HTERT RPE-1 (cell line): ENCODE data around the gene WNT2B.
"Not testable (repeated sequence)": the region's sequence is repeated elsewhere in the genome, so short reads cannot be mapped to it uniquely, and the experiment has no call there.

ENCODE experiments used
- in situ Hi-C: fragments of 300-500 bp; cut with MboI; formaldehyde crosslinking; loops from 4 replicates; pipeline ENCODE4 v1.14.3; 2020; ENCODE audit warnings: low sequenced_read_pairs

Gene WNT2B

GRCh38 chr1:112508278-112509004 is at the start of gene WNT2B:
TSS of gene WNT2B (plus strand) at chr1:112508965. CDS start at chr1:112509263, 298 bp downstream.
- in situ Hi-C loops = no loop called here

DNA sequence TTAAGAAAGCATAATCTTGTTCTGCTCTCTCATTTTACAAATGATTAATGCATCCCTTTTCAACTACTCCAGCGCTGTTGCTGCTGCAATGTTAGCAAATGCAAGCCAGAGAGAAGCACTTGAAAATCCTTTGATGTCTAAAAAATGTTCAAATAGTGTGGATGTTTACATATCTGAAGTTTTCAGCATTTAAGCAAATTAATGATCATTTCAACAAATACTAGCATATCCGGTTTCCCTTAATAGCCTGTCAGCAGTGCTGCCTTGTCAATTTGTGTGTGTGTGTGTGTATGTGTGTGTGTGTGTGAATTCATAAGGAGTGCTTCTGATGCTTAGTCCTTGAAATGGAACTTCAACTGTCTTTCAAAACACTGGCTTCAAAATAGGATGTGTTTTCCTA is 48.1 kb upstream of the WNT2B start:
- in situ Hi-C loops = no loop called here

- in situ Hi-C loops = no loop called here
Observed at GRCh38 chr1:112461200-112461871, 47.4 kb upstream of the WNT2B start.

GRCh38 chr1:112462953-112463279 is 45.8 kb upstream of the WNT2B start:
- in situ Hi-C loops = no loop called here

- in situ Hi-C loops = no loop called here
Observed at GRCh38 chr1:112464501-112464900, 44.3 kb upstream of the WNT2B start.

- in situ Hi-C loops = no loop called here
Observed at GRCh38 chr1:112465122-112465521, 43.6 kb upstream of the WNT2B start.

GRCh38 chr1:112466078-112466660 is 42.6 kb upstream of the WNT2B start:
- in situ Hi-C loops = no loop called here

DNA sequence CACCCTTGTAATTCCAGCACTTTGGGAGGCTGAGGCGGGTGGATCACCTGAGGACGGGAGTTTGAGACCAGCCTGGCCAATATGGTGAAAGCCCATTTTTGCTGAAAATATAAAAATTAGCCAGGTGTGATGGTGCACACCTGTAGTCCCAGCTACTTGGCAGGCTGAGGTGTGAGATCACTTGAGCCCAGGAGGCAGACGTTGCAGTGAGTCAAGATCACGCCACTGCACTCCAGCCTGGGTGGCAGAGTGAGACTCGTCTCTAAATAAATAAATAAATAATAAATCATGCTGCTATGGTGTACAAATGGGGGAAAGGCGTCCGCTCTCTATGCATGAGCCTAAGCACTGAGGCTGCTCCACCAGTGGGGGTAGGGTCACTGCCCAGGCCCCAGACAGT is 38.4 kb upstream of the WNT2B start:
- in situ Hi-C loops = not testable (repeated sequence)

DNA sequence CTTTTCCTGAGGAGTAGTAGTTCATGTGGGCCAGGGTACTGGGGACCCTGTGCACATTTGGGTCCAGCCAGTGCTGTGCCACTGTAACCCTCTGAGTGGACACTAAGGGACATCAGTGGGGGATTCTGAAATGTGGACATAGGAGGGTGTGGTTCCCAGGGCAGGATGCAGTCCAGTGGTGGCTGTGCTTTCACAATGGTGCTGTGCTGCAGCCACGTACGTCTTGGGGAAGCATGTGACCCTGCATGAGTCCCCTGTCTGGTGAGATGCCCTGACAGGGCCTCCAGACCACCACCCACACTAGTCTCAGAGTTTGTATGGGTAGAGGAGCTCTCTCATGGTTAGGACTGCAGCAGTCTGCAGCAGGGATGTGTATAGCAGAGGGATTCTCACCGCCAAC is 37.8 kb upstream of the WNT2B start:
- in situ Hi-C loops = no loop called here

DNA sequence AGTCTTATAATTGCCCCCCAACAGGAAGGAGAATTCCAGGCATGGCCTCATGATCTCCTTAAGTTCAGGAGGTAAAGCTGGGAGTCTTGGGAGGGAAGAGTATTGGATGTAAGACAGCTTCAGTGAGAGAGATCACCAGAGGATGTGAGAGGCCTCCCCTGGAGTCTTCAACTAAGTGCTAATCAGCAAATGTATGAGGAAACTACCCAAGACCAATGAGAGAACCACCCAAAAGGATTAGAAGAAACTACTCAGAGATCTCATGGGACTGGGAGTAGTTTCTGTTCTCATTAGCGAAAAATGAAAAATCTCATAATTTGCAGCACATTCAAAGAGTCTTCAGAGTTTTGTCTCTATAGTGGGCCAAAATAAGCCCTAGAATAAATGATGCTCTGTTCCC is 36.6 kb upstream of the WNT2B start:
- in situ Hi-C loops = no loop called here

- in situ Hi-C loops = no loop called here
Observed at GRCh38 chr1:112477550-112477949, 31.2 kb upstream of the WNT2B start.

- in situ Hi-C loops = no loop called here
Observed at GRCh38 chr1:112478314-112478713, 30.5 kb upstream of the WNT2B start.

GRCh38 chr1:112486063-112486462 is 22.7 kb upstream of the WNT2B start:
- in situ Hi-C loops = not testable (repeated sequence)

GRCh38 chr1:112487686-112488085 is 21.1 kb upstream of the WNT2B start:
- in situ Hi-C loops = not testable (repeated sequence)

- in situ Hi-C loops = no loop called here
Observed at GRCh38 chr1:112488141-112488540, 20.6 kb upstream of the WNT2B start.

- in situ Hi-C loops = no loop called here
Observed at GRCh38 chr1:112492076-112492475, 16.7 kb upstream of the WNT2B start.

DNA sequence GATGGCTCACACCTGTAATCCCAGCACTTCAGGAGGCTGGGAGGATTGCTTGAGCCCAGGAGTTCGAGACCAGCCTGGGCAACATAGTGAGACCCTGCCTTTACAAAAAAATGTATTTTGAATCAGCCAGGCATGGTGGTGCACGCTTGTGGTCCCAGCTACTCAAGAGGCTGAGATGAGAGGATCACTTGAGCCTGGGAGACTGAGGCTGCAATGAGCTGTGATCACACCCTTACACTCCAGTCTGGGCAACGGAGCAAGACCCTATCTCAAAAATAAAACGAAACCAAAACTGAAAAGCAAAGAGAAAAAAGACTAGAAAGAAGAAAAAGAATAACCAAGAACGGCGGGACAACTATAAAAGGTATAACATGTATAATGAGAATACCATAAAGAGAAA is 15.4 kb upstream of the WNT2B start:
- in situ Hi-C loops = no loop called here

- in situ Hi-C loops = no loop called here
Observed at GRCh38 chr1:112496290-112496689, 12.5 kb upstream of the WNT2B start.

- in situ Hi-C loops = no loop called here
Observed at GRCh38 chr1:112501810-112502641, 6.7 kb upstream of the WNT2B start.

GRCh38 chr1:112502826-112503225 is 5.9 kb upstream of the WNT2B start:
- in situ Hi-C loops = no loop called here

- in situ Hi-C loops = no loop called here
Observed at GRCh38 chr1:112504001-112504660, 4.6 kb upstream of the WNT2B start.
